SK-N-SH (cell line): ENCODE measurements around the gene SEPTIN12. TPM values are rescaled to one million over a fixed set of nuclear protein-coding genes. Genes with fewer than 3 reads are reported as not detected.

Experiments
- CTCF ChIA-PET: fragments of 300-600, 350-600 bp; formaldehyde crosslinking; extraction: SDS; loops from one replicate; lab custom pipeline; 2021; lab: Yijun Ruan, JAX
- POLR2A ChIA-PET: fragments of 350-600 bp; sonication (Branson Sonifier 250); formaldehyde crosslinking; extraction: SDS; loops from one replicate; lab custom pipeline; 2020; ENCODE audit warnings: antibody characterized with exemption, inconsistent platforms; lab: Yijun Ruan, JAX
- DNase-seq: peaks from one replicate; pipeline ENCODE4 v3.0.0; 2012
- H2AFZ ChIP-seq: fragments of 200-600 bp; sonication (generic); 2 replicates; pipeline ENCODE4 v1.8.1; 2016; ENCODE audit warnings: antibody characterized with exemption, mild to moderate bottlenecking, low read depth
- H3F3A ChIP-seq: fragments of 200-600 bp; sonication (generic); replicated peaks from 2 replicates; pipeline ENCODE3; 2016; ENCODE audit warnings: antibody characterized with exemption, mild to moderate bottlenecking; ENCODE audit not compliant: insufficient read depth
- H3K27ac ChIP-seq, 2 experiments: fragments of 200-500 bp in 1 of 2; fragments of 200-600 bp in 1 of 2; sonication (Bioruptor generic) in 1 of 2; sonication (generic), shearing (Covaris generic) in 1 of 2; 2 replicates each; pipeline versions ENCODE4 v1.5.1 to v1.6.1; 2014 to 2016; ENCODE audit warnings: low read depth in 2 of 2, inconsistent platforms in 1 of 2, low read length in 1 of 2, mild to moderate bottlenecking in 1 of 2, mixed read lengths in 1 of 2
- H3K27me3 ChIP-seq: fragments of 200-600 bp; sonication (generic), shearing (Covaris generic); 2 replicates; pipeline ENCODE4 v1.6.1; 2016; ENCODE audit warnings: mixed run types; ENCODE audit not compliant: insufficient read depth
- H3K36me3 ChIP-seq, 2 experiments: fragments of 200-500 bp in 1 of 2; fragments of 200-600 bp in 1 of 2; sonication (Bioruptor generic) in 1 of 2; sonication (generic) in 1 of 2; replicated peaks in 1 of 2; 2 replicates each; pipeline versions ENCODE3 to v1.5.1; 2014 to 2016; ENCODE audit warnings: low read length in 1 of 2, mild to moderate bottlenecking in 1 of 2; ENCODE audit not compliant: insufficient read depth in 2 of 2, control insufficient read depth in 1 of 2
- H3K4me1 ChIP-seq, 2 experiments: fragments of 200-500 bp in 1 of 2; fragments of 200-600 bp in 1 of 2; sonication (Bioruptor generic) in 1 of 2; sonication (generic), shearing (Covaris generic) in 1 of 2; 2 replicates each; pipeline versions ENCODE4 v1.5.1 to v1.6.1; 2014 to 2016; ENCODE audit warnings: low read depth in 1 of 2, low read length in 1 of 2, mixed run types in 1 of 2; ENCODE audit not compliant: insufficient read depth in 2 of 2, control insufficient read depth in 1 of 2
- H3K4me2 ChIP-seq: fragments of 200-600 bp; sonication (generic), shearing (Covaris generic); 2 replicates; pipeline ENCODE4 v1.6.1; 2017; ENCODE audit warnings: mixed run types
- H3K4me3 ChIP-seq, 2 experiments: fragments of 200-500 bp in 1 of 2; fragments of 200-600 bp in 1 of 2; sonication (Bioruptor generic) in 1 of 2; sonication (generic), shearing (Covaris generic) in 1 of 2; 2 replicates each; pipeline versions ENCODE4 v1.5.1 to v1.8.1; 2014 to 2016; ENCODE audit warnings: low read depth in 2 of 2, inconsistent platforms in 1 of 2, low read length in 1 of 2, mild to moderate bottlenecking in 1 of 2, mixed read lengths in 1 of 2, moderate library complexity in 1 of 2
- H3K79me2 ChIP-seq: fragments of 200-600 bp; sonication (generic); 2 replicates; pipeline ENCODE4 v1.8.1; 2017; ENCODE audit warnings: mild to moderate bottlenecking; ENCODE audit not compliant: insufficient read depth
- H3K9ac ChIP-seq: fragments of 200-600 bp; sonication (generic); 2 replicates; pipeline ENCODE4 v1.6.1; 2017; ENCODE audit warnings: mixed run types
- H3K9me2 ChIP-seq: fragments of 200-600 bp; sonication (generic); 2 replicates; pipeline ENCODE4 v1.6.1; 2017; ENCODE audit warnings: mixed run types
- H3K9me3 ChIP-seq: fragments of 200-600 bp; sonication (generic); 2 replicates; pipeline ENCODE4 v1.6.1; 2017; ENCODE audit warnings: mixed run types, mild to moderate bottlenecking, moderate library complexity
- H4K20me1 ChIP-seq: fragments of 200-600 bp; sonication (generic); 2 replicates; pipeline ENCODE4 v1.6.1; 2017; ENCODE audit warnings: mild to moderate bottlenecking, mixed run types; ENCODE audit not compliant: insufficient read depth
- ELF1 ChIP-seq: IDR thresholded peaks from 2 replicates; pipeline ENCODE4 v1.4.0; 2012
- EP300 ChIP-seq, 2 experiments: IDR thresholded peaks; 2 replicates each; pipeline versions ENCODE4 v1.4.0 to v1.6.1; 2012; ENCODE audit warnings: borderline replicate concordance in 1 of 2, low read depth in 1 of 2, low read length in 1 of 2
- FOSL2 ChIP-seq: IDR thresholded peaks from 2 replicates; pipeline ENCODE4 v1.4.0; 2012; ENCODE audit warnings: low read depth, mild to moderate bottlenecking, moderate library complexity, borderline replicate concordance
- FOXJ3 ChIP-seq: sonication (generic); formaldehyde crosslinking; IDR thresholded peaks from 2 replicates; pipeline ENCODE4 v1.5.1; 2020; ENCODE audit warnings: mild to moderate bottlenecking, missing genetic modification reagents
- JUND ChIP-seq: IDR thresholded peaks from 2 replicates; pipeline ENCODE4 v1.4.0; 2012
- MXI1 ChIP-seq: IDR thresholded peaks from 2 replicates; pipeline ENCODE4 v1.6.1; 2012; ENCODE audit warnings: mild to moderate bottlenecking, low read depth, low read length, improper control_type of control experiment
- NFIC ChIP-seq: IDR thresholded peaks from 2 replicates; pipeline ENCODE4 v1.4.0; 2012; ENCODE audit warnings: borderline replicate concordance
- POLR2AphosphoS5 ChIP-seq: IDR thresholded peaks from 2 replicates; pipeline ENCODE4 v1.6.1; 2012; ENCODE audit warnings: low read depth, low read length
- RCOR1 ChIP-seq: fragments of 150-350 bp; IDR thresholded peaks from 2 replicates; pipeline ENCODE4 v1.6.1; 2017; ENCODE audit warnings: antibody characterized with exemption, low read length
- RFX5 ChIP-seq: IDR thresholded peaks from 2 replicates; pipeline ENCODE4 v1.6.1; 2012; ENCODE audit warnings: mild to moderate bottlenecking, improper control_type of control experiment, low read length
- SIN3A ChIP-seq: IDR thresholded peaks from 2 replicates; pipeline ENCODE4 v1.6.1; 2012; ENCODE audit warnings: low read depth, mild to moderate bottlenecking, low read length, moderate library complexity, borderline replicate concordance
- SMC3 ChIP-seq: IDR thresholded peaks from 2 replicates; pipeline ENCODE4 v1.6.1; 2012; ENCODE audit warnings: low read depth, low read length, improper control_type of control experiment
- TAF1 ChIP-seq: IDR thresholded peaks from 2 replicates; pipeline ENCODE4 v1.6.1; 2012; ENCODE audit warnings: low read depth, mild to moderate bottlenecking, low read length, moderate library complexity, borderline replicate concordance
- TEAD4 ChIP-seq: IDR thresholded peaks from 2 replicates; pipeline ENCODE4 v1.4.0; 2012; ENCODE audit warnings: mild to moderate bottlenecking, borderline replicate concordance; ENCODE audit not compliant: insufficient read depth
- YY1 ChIP-seq: IDR thresholded peaks from 2 replicates; pipeline ENCODE4 v1.4.0; 2012; ENCODE audit warnings: low read depth, mild to moderate bottlenecking
- WGBS: methylation state at CpG from one replicate; pipeline ENCODE4 v1.1.6; 2017; ENCODE audit warnings: low lambda C conversion rate; 5-methylcytosine and 5-hydroxymethylcytosine counted together
- polyA plus RNA-seq, 3 experiments: library from polyadenylated mRNA; depleted of rRNA; stranded (reverse); fragments of >200 nt; gene quantifications; 2 replicates each; pipeline ENCODE4 v1.2.3, GENCODE V29; 2012
- TF ChIP-seq, protein P1 (sequence below): IDR thresholded peaks from 2 replicates; pipeline ENCODE4 v1.4.0; 2012; ENCODE audit warnings: low read depth, borderline replicate concordance
- TF ChIP-seq, protein P2 (sequence below): IDR thresholded peaks from 2 replicates; pipeline ENCODE4 v1.6.1; 2012; ENCODE audit warnings: mild to moderate bottlenecking, low read depth, low read length, moderate library complexity
- TF ChIP-seq, protein P3 (sequence below): fragments of 150-350 bp; IDR thresholded peaks from 2 replicates; pipeline ENCODE4 v1.6.1; 2017; ENCODE audit warnings: antibody characterized with exemption, low read length, low read depth, borderline replicate concordance
- TF ChIP-seq, protein P4 (sequence below): IDR thresholded peaks from 2 replicates; pipeline ENCODE4 v1.4.0; 2012; ENCODE audit warnings: low read depth

The SEPTIN12 gene
- polyA plus RNA-seq, 1 of the 3 experiments (the other 2 are of a cell fraction) = 0.07 TPM

DNA sequence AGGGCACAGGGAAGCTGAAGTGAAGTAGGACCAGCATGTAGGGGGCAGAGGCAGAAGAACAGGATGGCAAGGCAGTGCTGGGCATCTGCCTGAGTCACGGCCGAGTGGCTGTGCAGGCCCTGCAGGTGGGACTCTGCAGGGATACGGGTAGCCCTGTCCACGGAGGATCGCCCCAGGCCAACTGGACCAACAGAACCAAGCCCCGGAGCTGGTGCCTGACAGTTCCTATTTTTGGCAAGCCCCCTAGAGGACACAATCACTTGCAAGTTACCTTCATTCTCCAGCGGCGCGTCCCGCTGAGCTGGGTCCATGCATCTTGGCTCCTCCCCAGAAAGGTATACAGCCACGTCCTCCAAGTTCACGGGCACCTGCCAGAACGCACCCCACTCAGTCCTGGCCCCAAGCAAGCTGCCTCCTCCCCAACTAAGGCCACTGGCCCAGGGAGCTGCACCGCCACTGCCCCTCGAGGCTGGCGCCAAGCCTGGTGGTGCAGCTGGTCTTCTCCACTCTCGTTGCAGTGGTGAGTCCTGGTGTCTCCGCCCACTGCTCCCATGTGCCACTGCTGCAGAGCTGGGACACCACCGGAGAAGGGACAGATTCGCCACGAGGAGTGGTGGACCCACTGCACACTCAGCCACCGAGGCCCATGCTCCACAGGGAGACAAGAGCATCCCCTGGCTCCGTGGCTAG lies 27.8 kb downstream of the SEPTIN12 start:
- H3K36me3 ChIP-seq = peaks cover 32 to 50% of the 10 kb centered on the region in 2 experiments
- no peak overlapping the region for H3K4me3 ChIP-seq

More for the DNA sequence above, 27.8 kb downstream of the SEPTIN12 start:
- CTCF ChIA-PET = interaction anchor here (1.4 kb wide), 1 partner anchor 9 kb away, joined by 3 read pairs; no protein-coding TSS in a partner anchor
- H3K27ac ChIP-seq = no peak overlapping the region
- no peaks in the 10 kb centered on the region for H3K27me3 ChIP-seq
- H3K9me2 ChIP-seq = no peaks in the 10 kb centered on the region
- peaks cover 24% of the 10 kb centered on the region for H3K79me2 ChIP-seq
- H3K9ac ChIP-seq = no peak overlapping the region
- no peak overlapping the region for H2AFZ ChIP-seq
- TF ChIP-seq RFX5 (no peak), JUND (no peak), EP300 (IDR thresholded peaks at IDR 0.05; ENCODE audit: borderline replicate concordance in 1 of 2, low read depth in 1 of 2, low read length in 1 of 2) (no peak), FOXJ3 (CRISPR knock-in tag) (no peak), NFIC (no peak), MXI1 (no peak), RCOR1 (no peak), SMC3 (no peak), TEAD4 (no peak), FOSL2 (no peak), POLR2AphosphoS5 (no peak), TAF1 (no peak), ELF1 (no peak), YY1 (no peak), SIN3A (no peak)
- TF ChIP-seq, protein P1, sequence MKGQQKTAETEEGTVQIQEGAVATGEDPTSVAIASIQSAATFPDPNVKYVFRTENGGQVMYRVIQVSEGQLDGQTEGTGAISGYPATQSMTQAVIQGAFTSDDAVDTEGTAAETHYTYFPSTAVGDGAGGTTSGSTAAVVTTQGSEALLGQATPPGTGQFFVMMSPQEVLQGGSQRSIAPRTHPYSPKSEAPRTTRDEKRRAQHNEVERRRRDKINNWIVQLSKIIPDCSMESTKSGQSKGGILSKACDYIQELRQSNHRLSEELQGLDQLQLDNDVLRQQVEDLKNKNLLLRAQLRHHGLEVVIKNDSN = no peak
- TF ChIP-seq, protein P2, sequence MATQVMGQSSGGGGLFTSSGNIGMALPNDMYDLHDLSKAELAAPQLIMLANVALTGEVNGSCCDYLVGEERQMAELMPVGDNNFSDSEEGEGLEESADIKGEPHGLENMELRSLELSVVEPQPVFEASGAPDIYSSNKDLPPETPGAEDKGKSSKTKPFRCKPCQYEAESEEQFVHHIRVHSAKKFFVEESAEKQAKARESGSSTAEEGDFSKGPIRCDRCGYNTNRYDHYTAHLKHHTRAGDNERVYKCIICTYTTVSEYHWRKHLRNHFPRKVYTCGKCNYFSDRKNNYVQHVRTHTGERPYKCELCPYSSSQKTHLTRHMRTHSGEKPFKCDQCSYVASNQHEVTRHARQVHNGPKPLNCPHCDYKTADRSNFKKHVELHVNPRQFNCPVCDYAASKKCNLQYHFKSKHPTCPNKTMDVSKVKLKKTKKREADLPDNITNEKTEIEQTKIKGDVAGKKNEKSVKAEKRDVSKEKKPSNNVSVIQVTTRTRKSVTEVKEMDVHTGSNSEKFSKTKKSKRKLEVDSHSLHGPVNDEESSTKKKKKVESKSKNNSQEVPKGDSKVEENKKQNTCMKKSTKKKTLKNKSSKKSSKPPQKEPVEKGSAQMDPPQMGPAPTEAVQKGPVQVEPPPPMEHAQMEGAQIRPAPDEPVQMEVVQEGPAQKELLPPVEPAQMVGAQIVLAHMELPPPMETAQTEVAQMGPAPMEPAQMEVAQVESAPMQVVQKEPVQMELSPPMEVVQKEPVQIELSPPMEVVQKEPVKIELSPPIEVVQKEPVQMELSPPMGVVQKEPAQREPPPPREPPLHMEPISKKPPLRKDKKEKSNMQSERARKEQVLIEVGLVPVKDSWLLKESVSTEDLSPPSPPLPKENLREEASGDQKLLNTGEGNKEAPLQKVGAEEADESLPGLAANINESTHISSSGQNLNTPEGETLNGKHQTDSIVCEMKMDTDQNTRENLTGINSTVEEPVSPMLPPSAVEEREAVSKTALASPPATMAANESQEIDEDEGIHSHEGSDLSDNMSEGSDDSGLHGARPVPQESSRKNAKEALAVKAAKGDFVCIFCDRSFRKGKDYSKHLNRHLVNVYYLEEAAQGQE = no peak
- TF ChIP-seq, protein P3, sequence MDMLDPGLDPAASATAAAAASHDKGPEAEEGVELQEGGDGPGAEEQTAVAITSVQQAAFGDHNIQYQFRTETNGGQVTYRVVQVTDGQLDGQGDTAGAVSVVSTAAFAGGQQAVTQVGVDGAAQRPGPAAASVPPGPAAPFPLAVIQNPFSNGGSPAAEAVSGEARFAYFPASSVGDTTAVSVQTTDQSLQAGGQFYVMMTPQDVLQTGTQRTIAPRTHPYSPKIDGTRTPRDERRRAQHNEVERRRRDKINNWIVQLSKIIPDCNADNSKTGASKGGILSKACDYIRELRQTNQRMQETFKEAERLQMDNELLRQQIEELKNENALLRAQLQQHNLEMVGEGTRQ = no peak
- TF ChIP-seq, protein P4, sequence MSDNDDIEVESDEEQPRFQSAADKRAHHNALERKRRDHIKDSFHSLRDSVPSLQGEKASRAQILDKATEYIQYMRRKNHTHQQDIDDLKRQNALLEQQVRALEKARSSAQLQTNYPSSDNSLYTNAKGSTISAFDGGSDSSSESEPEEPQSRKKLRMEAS = no peak
- H3F3A ChIP-seq = peaks cover 3% of the 10 kb centered on the region
- WGBS = 91% methylated on average over 7 of the region's 23 CpGs
- POLR2A ChIA-PET = interaction anchor here (0.8 kb wide), 1 partner anchor 8 kb away, joined by 3 read pairs; no protein-coding TSS in a partner anchor
- peaks cover 0 to under 1% of the 10 kb centered on the region in 2 experiments; a peak in 1 of 4 replicates for H3K4me1 ChIP-seq
- H3K9me3 ChIP-seq = 0 out of 2 replicates have a peak, but pooled peaks cover under 1% of the 10 kb centered on the region
- H3K4me2 ChIP-seq = no peak overlapping the region
- no peak for DNase-seq
- H4K20me1 ChIP-seq = no peaks in the 10 kb centered on the region
